Neural progenitor cell (in vitro differentiated cells): ENCODE measurements around the gene FBXL5.

Experiments used
- EZH2 ChIP-seq: fragments of 200-600 bp; sonication (generic); IDR thresholded peaks from 2 replicates; pipeline ENCODE4 v1.6.1; 2017; ENCODE audit warnings: antibody characterized with exemption, mild to moderate bottlenecking, moderate library complexity
- EZH2phosphoT487 ChIP-seq: fragments of 200-600 bp; sonication (generic); IDR thresholded peaks from 2 replicates; pipeline ENCODE4 v1.6.1; 2017; ENCODE audit warnings: antibody characterized with exemption
- TF ChIP-seq, protein P1 (sequence below): fragments of 200-600 bp; sonication (generic); IDR thresholded peaks from 2 replicates; pipeline ENCODE4 v1.5.1; 2017; ENCODE audit warnings: antibody characterized with exemption, mild to moderate bottlenecking

- TF ChIP-seq, protein P1, sequence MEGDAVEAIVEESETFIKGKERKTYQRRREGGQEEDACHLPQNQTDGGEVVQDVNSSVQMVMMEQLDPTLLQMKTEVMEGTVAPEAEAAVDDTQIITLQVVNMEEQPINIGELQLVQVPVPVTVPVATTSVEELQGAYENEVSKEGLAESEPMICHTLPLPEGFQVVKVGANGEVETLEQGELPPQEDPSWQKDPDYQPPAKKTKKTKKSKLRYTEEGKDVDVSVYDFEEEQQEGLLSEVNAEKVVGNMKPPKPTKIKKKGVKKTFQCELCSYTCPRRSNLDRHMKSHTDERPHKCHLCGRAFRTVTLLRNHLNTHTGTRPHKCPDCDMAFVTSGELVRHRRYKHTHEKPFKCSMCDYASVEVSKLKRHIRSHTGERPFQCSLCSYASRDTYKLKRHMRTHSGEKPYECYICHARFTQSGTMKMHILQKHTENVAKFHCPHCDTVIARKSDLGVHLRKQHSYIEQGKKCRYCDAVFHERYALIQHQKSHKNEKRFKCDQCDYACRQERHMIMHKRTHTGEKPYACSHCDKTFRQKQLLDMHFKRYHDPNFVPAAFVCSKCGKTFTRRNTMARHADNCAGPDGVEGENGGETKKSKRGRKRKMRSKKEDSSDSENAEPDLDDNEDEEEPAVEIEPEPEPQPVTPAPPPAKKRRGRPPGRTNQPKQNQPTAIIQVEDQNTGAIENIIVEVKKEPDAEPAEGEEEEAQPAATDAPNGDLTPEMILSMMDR, result no peak
- TF ChIP-seq EZH2 (no peak), EZH2phosphoT487 (no peak)
These were observed 35.1 kb upstream of the FBXL5 start for GRCh38 chr4:15690020-15690809.
